ENCODE measurements around the gene MAP2.

MAP2 gene

DNA sequence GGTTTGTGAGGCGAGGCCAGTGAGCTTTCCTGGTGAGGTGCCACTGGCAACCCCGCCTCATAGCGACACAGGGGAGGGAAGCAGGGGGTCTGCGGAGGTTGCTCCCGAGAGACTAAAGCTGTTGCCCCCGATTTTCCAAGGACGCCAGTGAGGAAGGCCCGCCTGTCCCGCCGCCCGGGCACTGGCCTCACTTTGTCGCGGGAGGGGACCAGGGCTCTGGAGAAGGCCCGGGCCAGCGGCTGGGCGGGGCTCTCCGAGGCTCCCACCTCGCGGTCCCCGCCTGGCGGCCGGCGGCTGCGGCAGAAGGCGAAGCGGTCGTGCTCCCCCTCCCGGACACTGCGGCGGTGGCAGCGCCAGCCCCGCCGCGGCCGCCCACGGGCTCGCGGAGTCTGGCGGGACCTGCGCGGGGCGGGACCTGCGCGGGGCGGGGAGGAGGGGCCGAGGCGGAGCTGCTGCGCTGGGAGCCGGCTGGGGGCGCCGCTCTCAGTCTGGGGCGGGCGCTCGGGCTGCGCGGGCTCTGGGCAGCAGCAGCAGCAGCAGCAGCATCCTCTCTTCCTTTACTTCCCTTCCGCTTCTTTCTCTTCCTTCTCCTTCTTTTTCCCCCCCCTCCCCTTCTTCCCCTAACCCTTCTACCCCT is at the start of gene MAP2:
Gene MAP2 (plus strand): TSS at position 486 of the 637 bp plus-strand sequence. CDS start 229,124 bp downstream, outside the sequence.
- peak; percentile 78 for DNase-seq (ENCODE audit: low spot score)
- ChIA-PET POLR2A (ENCODE audit: low non-redundant PET) (no interaction called here), CTCF (interaction anchor here (0.6 to 4.3 kb wide), 23 partner anchors 17 to 720 kb away, joined by 3 to 57 read pairs (median 4); no protein-coding TSS in a partner anchor)
- H3K27ac ChIP-seq = no peak within 1 kb of the TSS
- TF ChIP-seq, protein P1, sequence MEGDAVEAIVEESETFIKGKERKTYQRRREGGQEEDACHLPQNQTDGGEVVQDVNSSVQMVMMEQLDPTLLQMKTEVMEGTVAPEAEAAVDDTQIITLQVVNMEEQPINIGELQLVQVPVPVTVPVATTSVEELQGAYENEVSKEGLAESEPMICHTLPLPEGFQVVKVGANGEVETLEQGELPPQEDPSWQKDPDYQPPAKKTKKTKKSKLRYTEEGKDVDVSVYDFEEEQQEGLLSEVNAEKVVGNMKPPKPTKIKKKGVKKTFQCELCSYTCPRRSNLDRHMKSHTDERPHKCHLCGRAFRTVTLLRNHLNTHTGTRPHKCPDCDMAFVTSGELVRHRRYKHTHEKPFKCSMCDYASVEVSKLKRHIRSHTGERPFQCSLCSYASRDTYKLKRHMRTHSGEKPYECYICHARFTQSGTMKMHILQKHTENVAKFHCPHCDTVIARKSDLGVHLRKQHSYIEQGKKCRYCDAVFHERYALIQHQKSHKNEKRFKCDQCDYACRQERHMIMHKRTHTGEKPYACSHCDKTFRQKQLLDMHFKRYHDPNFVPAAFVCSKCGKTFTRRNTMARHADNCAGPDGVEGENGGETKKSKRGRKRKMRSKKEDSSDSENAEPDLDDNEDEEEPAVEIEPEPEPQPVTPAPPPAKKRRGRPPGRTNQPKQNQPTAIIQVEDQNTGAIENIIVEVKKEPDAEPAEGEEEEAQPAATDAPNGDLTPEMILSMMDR (conservative IDR thresholded peaks at IDR 0.05; ENCODE audit: low read depth) = peak; percentile 91

DNA sequence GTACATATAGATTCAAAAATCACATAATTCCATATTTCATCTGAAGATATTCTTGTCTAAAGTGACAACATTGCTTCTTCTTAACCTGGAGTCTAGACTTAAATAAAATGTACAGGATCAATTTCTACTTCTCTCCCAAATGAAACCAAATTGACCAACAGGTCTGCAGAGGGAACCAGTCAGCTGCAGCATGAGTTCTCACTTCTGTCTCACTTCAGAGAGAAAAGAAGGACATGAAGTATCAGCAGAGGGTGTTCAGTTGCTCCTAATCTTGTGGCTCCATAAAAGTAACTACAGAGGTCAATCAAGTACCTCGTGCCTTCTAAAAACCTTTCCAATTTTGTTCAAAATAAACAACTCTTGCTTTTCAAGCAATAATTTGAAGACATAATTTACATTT is 47.2 kb upstream of the MAP2 start:
- CTCF ChIA-PET = no interaction called here

GRCh38 chr2:209380293-209380692 is 43.6 kb upstream of the MAP2 start:
- POLR2A ChIA-PET (ENCODE audit: low non-redundant PET) = no interaction called here
- CTCF ChIA-PET = interaction anchor here (0.5 kb wide), 1 partner anchor 490 kb away, joined by 3 read pairs; no protein-coding TSS in a partner anchor
- DNase-seq (ENCODE audit: low spot score) = no peak
- no peak overlapping the region for H3K27ac ChIP-seq
- TF ChIP-seq, protein P1 (conservative IDR thresholded peaks at IDR 0.05; ENCODE audit: low read depth) = no peak

More for the DNA sequence above, 47.2 kb upstream of the MAP2 start:
- no peak overlapping the region for H3K27ac ChIP-seq
- TF ChIP-seq, protein P1 (conservative IDR thresholded peaks at IDR 0.05; ENCODE audit: low read depth) = no peak
- POLR2A ChIA-PET (ENCODE audit: low non-redundant PET) = no interaction called here
- no peak for DNase-seq (ENCODE audit: low spot score)

- CTCF ChIA-PET = no interaction called here
- TF ChIP-seq, protein P1 (conservative IDR thresholded peaks at IDR 0.05; ENCODE audit: low read depth) = no peak
- no peak overlapping the region for H3K27ac ChIP-seq
- no peak for DNase-seq (ENCODE audit: low spot score)
- POLR2A ChIA-PET (ENCODE audit: low non-redundant PET) = no interaction called here
These were observed 42.8 kb upstream of the MAP2 start for GRCh38 chr2:209381091-209381490.

GRCh38 chr2:209382775-209383174 is 41.1 kb upstream of the MAP2 start:
- H3K27ac ChIP-seq = no peak overlapping the region
- no peak for DNase-seq (ENCODE audit: low spot score)
- CTCF ChIA-PET = no interaction called here
- POLR2A ChIA-PET (ENCODE audit: low non-redundant PET) = no interaction called here
- TF ChIP-seq, protein P1 (conservative IDR thresholded peaks at IDR 0.05; ENCODE audit: low read depth) = no peak

DNA sequence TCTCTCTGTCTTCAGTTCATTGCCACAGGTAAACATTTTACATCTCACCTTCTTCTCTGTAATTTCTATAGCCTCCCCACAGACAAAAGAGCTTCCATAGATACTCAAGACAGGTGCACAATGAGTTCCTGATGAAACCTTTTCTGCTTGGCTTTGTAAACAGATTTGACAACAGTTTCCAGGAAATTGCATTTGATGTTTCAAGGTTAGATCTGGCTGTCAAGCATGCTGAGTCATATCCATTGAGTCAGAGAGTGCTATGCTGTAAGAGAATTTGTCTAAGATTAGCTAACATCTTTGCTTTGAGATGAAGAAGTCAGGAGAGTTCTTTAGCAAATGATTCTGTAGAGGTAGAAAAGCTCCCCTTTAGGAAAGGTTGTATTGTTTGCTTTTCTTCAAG is 40.6 kb upstream of the MAP2 start:
- peak; percentile 63 for DNase-seq (ENCODE audit: low spot score)
- CTCF ChIA-PET = interaction anchor here (0.6 kb wide), 3 partner anchors 32 to 257 kb away, joined by 3 to 5 read pairs (median 3); no protein-coding TSS in a partner anchor
- H3K27ac ChIP-seq = no peak overlapping the region
- POLR2A ChIA-PET (ENCODE audit: low non-redundant PET) = no interaction called here
- TF ChIP-seq, protein P1 (conservative IDR thresholded peaks at IDR 0.05; ENCODE audit: low read depth) = no peak

Measured in RWPE1 (cell line).